Common myeloid progenitor, CD34-positive (primary cell): ENCODE results near the gene SAP25.
A peak's percentile ranks its signal among the peaks of the same experiment; 100 is the strongest.

Experiments used
- CTCF ChIA-PET: fragments of 350-600 bp; sonication (Branson Sonifier 250); formaldehyde crosslinking; loops from one replicate; lab custom pipeline; 2021; ENCODE audit warnings: antibody characterized with exemption; lab: Charles Lee
- POLR2A ChIA-PET: fragments of 350-600 bp; sonication (Branson Sonifier 250); formaldehyde crosslinking; loops from one replicate; lab custom pipeline; 2021; ENCODE audit warnings: antibody characterized with exemption; lab: Charles Lee
- DNase-seq, 3 donors: peaks; one replicate each; pipeline versions ENCODE4 v3.0.0 to v3.0.0-alpha.2; 2013
- H3K27ac ChIP-seq, 2 experiments: 1 replicate in 1 of 2; 2 replicates in 1 of 2; pipeline ENCODE4 v1.7.0; 2013; ENCODE audit warnings: inconsistent platforms in 2 of 2, low read length in 2 of 2, mild to moderate bottlenecking in 2 of 2, low read depth in 1 of 2, moderate library complexity in 1 of 2; ENCODE audit not compliant: severe bottlenecking in 2 of 2, insufficient read depth in 1 of 2, poor library complexity in 1 of 2
- H3K27me3 ChIP-seq, 5 experiments: replicated peaks in 2 of 5; 1 replicate in 3 of 5; 2 replicates in 2 of 5; pipeline versions ENCODE4 v1.6.1 to v1.7.0; 2013; ENCODE audit warnings: low read length in 4 of 5, mild to moderate bottlenecking in 2 of 5, moderate library complexity in 2 of 5, inconsistent platforms in 1 of 5; ENCODE audit not compliant: insufficient read depth in 5 of 5, control insufficient read depth in 4 of 5
- H3K36me3 ChIP-seq, 4 experiments: 1 replicate in 2 of 4; 2 replicates in 2 of 4; pipeline versions ENCODE4 v1.6.1 to v1.7.0; 2013; ENCODE audit warnings: low read length in 3 of 4, control low read depth in 1 of 4, mild to moderate bottlenecking in 1 of 4; ENCODE audit not compliant: control insufficient read depth in 4 of 4, insufficient read depth in 4 of 4
- H3K4me1 ChIP-seq, 4 experiments: 1 replicate in 3 of 4; 2 replicates in 1 of 4; pipeline versions ENCODE4 v1.6.1 to v1.7.1; 2013; ENCODE audit warnings: low read length in 3 of 4, mild to moderate bottlenecking in 3 of 4, control low read depth in 1 of 4, inconsistent platforms in 1 of 4, moderate library complexity in 1 of 4; ENCODE audit not compliant: control insufficient read depth in 4 of 4, insufficient read depth in 4 of 4; ENCODE audit errors: control extremely low read depth in 1 of 4
- H3K4me3 ChIP-seq, 7 experiments: 1 replicate in 4 of 7; 2 replicates in 3 of 7; pipeline versions ENCODE4 v1.5.1 to v1.7.0; 2013; ENCODE audit warnings: mild to moderate bottlenecking in 7 of 7, low read length in 6 of 7, moderate library complexity in 6 of 7, inconsistent platforms in 2 of 7, low read depth in 2 of 7, control low read depth in 1 of 7; ENCODE audit not compliant: insufficient read depth in 4 of 7, control insufficient read depth in 1 of 7; ENCODE audit errors: extremely low read depth in 1 of 7
- H3K9me3 ChIP-seq, 5 experiments: 1 replicate in 4 of 5; 2 replicates in 1 of 5; pipeline versions ENCODE4 v1.6.1 to v1.7.1; 2013; ENCODE audit warnings: low read length in 4 of 5, mild to moderate bottlenecking in 2 of 5, inconsistent platforms in 1 of 5, low read depth in 1 of 5, moderate library complexity in 1 of 5; ENCODE audit not compliant: control insufficient read depth in 4 of 5, insufficient read depth in 2 of 5; ENCODE audit errors: control extremely low read depth in 1 of 5
- WGBS: methylation state at CpG from one replicate; pipeline ENCODE4 v1.1.5; 2013; ENCODE audit not compliant: insufficient coverage; 5-methylcytosine and 5-hydroxymethylcytosine counted together

The SAP25 gene

DNA sequence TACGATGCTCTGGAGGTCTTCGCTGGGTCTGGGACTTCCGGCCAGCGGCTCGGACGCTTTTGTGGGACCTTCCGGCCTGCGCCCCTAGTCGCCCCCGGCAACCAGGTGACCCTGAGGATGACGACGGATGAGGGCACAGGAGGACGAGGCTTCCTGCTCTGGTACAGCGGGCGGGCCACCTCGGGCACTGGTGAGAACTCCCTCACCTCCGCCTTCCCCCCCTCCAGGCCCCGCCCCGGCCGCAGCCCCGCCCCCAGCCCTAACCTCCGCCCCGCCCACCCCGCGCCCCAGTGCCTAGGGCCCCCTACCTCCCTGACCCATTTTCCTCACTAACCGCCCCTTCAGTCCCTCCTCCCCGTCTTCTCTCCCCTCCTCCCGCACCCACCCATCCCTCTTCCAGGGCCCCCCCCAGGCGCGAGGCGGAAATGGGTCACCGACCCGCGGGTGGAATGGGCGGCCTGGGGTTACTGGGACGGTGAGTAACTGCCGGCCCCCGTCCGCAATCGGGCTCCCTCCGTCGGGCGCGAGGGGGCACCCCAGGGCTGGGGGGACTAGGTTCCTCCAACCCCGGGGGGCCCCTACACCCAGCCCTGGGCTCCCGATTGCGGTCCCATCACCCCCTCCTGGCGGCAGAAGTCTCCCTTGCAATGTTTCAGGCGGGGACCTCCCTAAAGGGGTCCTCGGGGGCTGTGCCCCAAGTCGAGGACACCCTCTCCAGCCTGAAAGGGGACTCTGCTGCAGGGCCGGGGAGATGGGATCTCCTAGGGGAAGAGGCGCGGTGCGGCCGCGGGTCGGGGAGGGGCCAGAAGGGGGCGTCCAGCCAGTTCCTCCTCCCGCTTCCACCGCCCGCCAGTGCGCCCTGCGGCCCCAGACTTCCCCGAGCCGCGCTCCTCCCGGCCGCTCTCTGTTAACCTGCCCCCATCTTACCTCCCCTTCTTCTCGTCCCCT lies 30.6 kb upstream of the SAP25 start:
- Histone ChIP-seq H3K4me3 (peak overlapping the region; percentile 29 to 83 (median 67)), H3K9me3 (no peaks in the 10 kb centered on the region), H3K36me3 (no peaks in the 10 kb centered on the region), H3K27me3 (peaks cover 0 to 15% (median 7%) of the 10 kb centered on the region in 5 experiments), H3K27ac (peak overlapping the region in 1 of 2 experiments; percentile 25), H3K4me1 (peaks cover 0 to 28% (median 24%) of the 10 kb centered on the region in 4 experiments)
- WGBS, result under 1% methylated on average over 41 of the region's 70 CpGs
- POLR2A ChIA-PET, result interaction anchor here (0.5 kb wide), 1 partner anchor 269 kb away, joined by 7 read pairs; no protein-coding TSS in a partner anchor
- DNase-seq, result peak; percentile 67 to 74 (median 70)
- CTCF ChIA-PET, result interaction anchor here (0.5 to 1.9 kb wide), 9 partner anchors 9 to 369 kb away, joined by 3 to 7 read pairs (median 4); partner anchors contain the start of gene GNB2

- H3K4me3 ChIP-seq, result peak overlapping the region; percentile 15 to 78 (median 36)
- peaks cover 0 to 15% (median 7%) of the 10 kb centered on the region in 5 experiments for H3K27me3 ChIP-seq
- no peaks in the 10 kb centered on the region for H3K9me3 ChIP-seq
- H3K27ac ChIP-seq, result no peak overlapping the region
- peaks cover 0 to 28% (median 24%) of the 10 kb centered on the region in 4 experiments for H3K4me1 ChIP-seq
- CTCF ChIA-PET, result interaction anchor here (0.7 to 1.9 kb wide), 6 partner anchors 9 to 89 kb away, joined by 3 to 7 read pairs (median 4); partner anchors contain the start of genes GNB2 and MOSPD3
- 30% methylated on average over 10 of the region's 10 CpGs for WGBS
- no peaks in the 10 kb centered on the region for H3K36me3 ChIP-seq
- POLR2A ChIA-PET, result interaction anchor here (0.5 kb wide), 1 partner anchor 270 kb away, joined by 7 read pairs; no protein-coding TSS in a partner anchor
- peak in 1 of 3 donors; percentile 31 for DNase-seq
These were observed 30.0 kb upstream of the SAP25 start for GRCh38 chr7:100603726-100604027.

DNA sequence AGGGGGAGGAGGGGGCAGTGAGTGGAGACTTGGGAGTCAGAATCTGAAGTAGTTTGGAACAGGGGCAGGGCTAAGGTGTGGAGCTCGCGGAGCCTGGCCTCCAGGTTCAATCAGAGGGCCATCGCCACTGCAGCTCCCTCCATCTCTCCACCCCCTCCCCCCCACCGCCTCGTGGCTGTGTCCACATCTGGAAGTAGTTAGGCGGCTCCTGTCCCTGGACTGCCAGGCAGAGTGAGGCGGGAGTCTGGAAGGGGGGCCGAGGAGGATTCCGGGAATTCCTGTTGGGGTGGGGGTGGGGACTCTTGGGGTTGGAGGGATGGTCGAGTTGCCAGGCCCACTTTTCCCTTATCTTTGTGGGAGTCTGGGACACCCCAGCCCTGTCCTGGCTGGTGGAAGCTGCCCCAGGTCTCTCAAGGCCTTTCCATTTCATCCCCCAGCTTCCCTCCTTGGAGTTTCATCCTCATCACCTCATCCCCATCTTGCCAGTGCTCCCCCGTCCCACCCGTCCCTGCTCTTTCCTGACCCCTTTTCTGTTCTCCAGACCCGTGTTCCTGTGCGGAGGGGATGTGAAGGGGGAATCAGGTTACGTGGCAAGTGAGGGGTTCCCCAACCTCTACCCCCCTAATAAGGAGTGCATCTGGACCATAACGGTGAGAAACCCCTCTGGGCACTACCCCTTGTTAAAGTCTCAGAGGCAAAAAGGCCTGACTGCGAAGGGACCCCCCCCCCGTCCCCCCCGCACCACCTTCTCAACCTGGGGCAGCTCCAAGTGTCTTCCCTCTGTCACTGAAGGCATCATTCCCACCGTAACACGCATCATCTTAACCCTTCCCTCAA lies 29.4 kb upstream of the SAP25 start:
- Histone ChIP-seq H3K4me1 (peaks cover 0 to 29% (median 28%) of the 10 kb centered on the region in 4 experiments), H3K27me3 (peaks cover 0 to 15% (median 7%) of the 10 kb centered on the region in 5 experiments), H3K27ac (no peak overlapping the region), H3K36me3 (no peaks in the 10 kb centered on the region), H3K9me3 (no peaks in the 10 kb centered on the region), H3K4me3 (peak overlapping the region in 2 of 7 experiments; percentile 21 to 78)
- ChIA-PET POLR2A (interaction anchor here (0.5 kb wide), 1 partner anchor 270 kb away, joined by 7 read pairs; no protein-coding TSS in a partner anchor), CTCF (interaction anchor here (0.7 to 1.9 kb wide), 10 partner anchors 9 to 135 kb away, joined by 3 to 7 read pairs (median 4); partner anchors contain the start of genes FBXO24, GNB2 and MOSPD3)
- WGBS, result 98% methylated on average over 9 of the region's 21 CpGs
- DNase-seq, result no peak

DNA sequence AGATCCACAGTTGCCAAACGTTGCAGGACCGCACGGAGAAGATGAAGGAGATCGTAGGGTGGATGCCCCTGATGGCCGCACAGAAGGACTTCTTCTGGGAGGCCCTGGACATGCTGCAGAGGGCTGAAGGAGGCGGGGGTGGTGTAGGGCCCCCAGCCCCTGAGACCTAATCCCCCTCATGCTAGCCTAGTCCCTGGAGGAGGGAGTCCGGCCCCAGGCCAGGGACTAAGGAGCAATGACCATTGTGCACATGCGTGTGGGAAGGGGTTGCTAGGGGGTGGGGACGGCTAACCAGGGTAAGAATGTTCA lies 27.0 kb upstream of the SAP25 start:
- POLR2A ChIA-PET, result interaction anchor here (0.5 kb wide), 1 partner anchor 46 kb away, joined by 5 read pairs; no protein-coding TSS in a partner anchor
- CTCF ChIA-PET, result no interaction called here
- no peak for DNase-seq
- Histone ChIP-seq H3K27me3 (peaks cover 0 to 8% (median 2%) of the 10 kb centered on the region in 5 experiments), H3K36me3 (no peaks in the 10 kb centered on the region), H3K27ac (no peak overlapping the region), H3K4me1 (peaks cover 0 to 26% (median 24%) of the 10 kb centered on the region in 4 experiments), H3K4me3 (no peak overlapping the region), H3K9me3 (no peaks in the 10 kb centered on the region)
- WGBS, result 81% methylated on average over 7 of the region's 9 CpGs

- DNase-seq, result no peak
- H3K9me3 ChIP-seq, result no peaks in the 10 kb centered on the region
- H3K4me3 ChIP-seq, result no peak overlapping the region
- H3K36me3 ChIP-seq, result no peaks in the 10 kb centered on the region
- peaks cover 0 to 2% (median 1%) of the 10 kb centered on the region in 5 experiments for H3K27me3 ChIP-seq
- WGBS, result 87% methylated on average over 13 of the region's 18 CpGs
- peaks cover 0 to 20% (median 18%) of the 10 kb centered on the region in 4 experiments for H3K4me1 ChIP-seq
- ChIA-PET POLR2A (no interaction called here), CTCF (interaction anchor here (1.2 to 3.4 kb wide), 3 partner anchors 11 to 103 kb away, joined by 3 to 24 read pairs (median 4); no protein-coding TSS in a partner anchor)
- H3K27ac ChIP-seq, result no peak overlapping the region
These were observed 26.4 kb upstream of the SAP25 start for GRCh38 chr7:100599911-100600729.

DNA sequence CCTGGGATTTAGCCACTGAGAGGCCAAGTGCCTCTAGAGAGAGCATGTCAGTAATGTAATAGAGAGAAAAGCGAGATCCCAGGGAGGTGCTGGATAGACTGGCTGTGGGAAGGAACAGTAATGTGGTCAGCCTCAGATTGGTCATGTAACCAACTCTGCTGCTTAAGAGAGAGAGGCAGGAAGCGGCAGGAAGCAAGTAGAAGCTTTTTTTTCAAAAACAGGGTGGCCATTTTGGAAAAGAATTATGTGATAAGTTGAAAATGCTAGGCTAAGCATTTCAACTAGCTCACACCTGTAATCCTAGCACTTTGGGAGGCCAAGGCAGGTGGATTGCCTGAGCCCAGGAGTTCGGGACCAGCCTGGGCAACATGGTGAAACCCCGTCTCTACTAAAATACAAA lies 24.7 kb upstream of the SAP25 start:
- peaks cover 0 to 6% (median 4%) of the 10 kb centered on the region in 4 experiments for H3K4me1 ChIP-seq
- no peaks in the 10 kb centered on the region for H3K9me3 ChIP-seq
- no peak overlapping the region for H3K4me3 ChIP-seq
- H3K36me3 ChIP-seq, result no peaks in the 10 kb centered on the region
- ChIA-PET POLR2A (interaction anchor here (0.6 kb wide), 1 partner anchor 183 kb away, joined by 3 read pairs; no protein-coding TSS in a partner anchor), CTCF (interaction anchor here (0.7 to 3.4 kb wide), 5 partner anchors 10 to 34 kb away, joined by 3 to 24 read pairs (median 4); no protein-coding TSS in a partner anchor)
- H3K27me3 ChIP-seq, result no peaks in the 10 kb centered on the region
- no peak overlapping the region for H3K27ac ChIP-seq
- 86% methylated on average over 1 of the region's 4 CpGs for WGBS
- DNase-seq, result peak in 2 of 3 donors; percentile 50 to 57
